GM18870 (cell line): ENCODE data around the gene KCTD20.

ENCODE experiments used
- ATAC-seq: cut with Tn5 transposase; IDR thresholded peaks from one replicate; pipeline ENCODE4 v1.9.1; 2021; ENCODE audit warnings: moderate library complexity; ENCODE audit not compliant: unreplicated experiment

Gene KCTD20

GRCh38 chr6:36492092-36492491 lies 49.3 kb downstream of the KCTD20 start:
- ATAC-seq: no peak

- ATAC-seq: no peak
Observed at GRCh38 chr6:36492621-36493020, 49.8 kb downstream of the KCTD20 start.

- no peak for ATAC-seq
Observed at GRCh38 chr6:36493319-36493718, 50.5 kb downstream of the KCTD20 start.

GRCh38 chr6:36493859-36494258 lies 51.1 kb downstream of the KCTD20 start:
- ATAC-seq: no peak

GRCh38 chr6:36495086-36495485 lies 52.3 kb downstream of the KCTD20 start:
- ATAC-seq: no peak

GRCh38 chr6:36499918-36500317 lies 57.1 kb downstream of the KCTD20 start:
- ATAC-seq: no peak

- no peak for ATAC-seq
Observed at GRCh38 chr6:36501686-36502085, 58.9 kb downstream of the KCTD20 start.

- ATAC-seq: no peak
Observed at GRCh38 chr6:36504181-36504580, 61.4 kb downstream of the KCTD20 start.

- no peak for ATAC-seq
Observed at GRCh38 chr6:36504982-36505381, 62.2 kb downstream of the KCTD20 start.

- no peak for ATAC-seq
Observed at GRCh38 chr6:36505744-36506534, 63.1 kb downstream of the KCTD20 start.

- no peak for ATAC-seq
Observed at GRCh38 chr6:36506611-36507010, 63.8 kb downstream of the KCTD20 start.

- no peak for ATAC-seq
Observed at GRCh38 chr6:36508532-36508931, 65.7 kb downstream of the KCTD20 start.

GRCh38 chr6:36510365-36510764 lies 67.6 kb downstream of the KCTD20 start:
- ATAC-seq: no peak

GRCh38 chr6:36514554-36515456 lies 72.0 kb downstream of the KCTD20 start:
- no peak for ATAC-seq

- ATAC-seq: no peak
Observed at GRCh38 chr6:36515844-36516243, 73.0 kb downstream of the KCTD20 start.

- ATAC-seq: no peak
Observed at GRCh38 chr6:36516559-36516958, 73.8 kb downstream of the KCTD20 start.

GRCh38 chr6:36516988-36517387 lies 74.2 kb downstream of the KCTD20 start:
- no peak for ATAC-seq

GRCh38 chr6:36517408-36517807 lies 74.6 kb downstream of the KCTD20 start:
- ATAC-seq: no peak

- no peak for ATAC-seq
Observed at GRCh38 chr6:36519352-36519751, 76.6 kb downstream of the KCTD20 start.

- no peak for ATAC-seq
Observed at GRCh38 chr6:36523451-36523850, 80.7 kb downstream of the KCTD20 start.

GRCh38 chr6:36523936-36524499 lies 81.2 kb downstream of the KCTD20 start:
- ATAC-seq: no peak

- no peak for ATAC-seq
Observed at GRCh38 chr6:36524871-36525270, 82.1 kb downstream of the KCTD20 start.
